Astrocyte (in vitro differentiated cells and primary cell): ENCODE measurements around the gene LRPPRC. TPM values are rescaled to one million over a fixed set of nuclear protein-coding genes. Genes with fewer than 3 reads are reported as not detected.
"Not testable (repeated sequence)": the region's sequence is repeated elsewhere in the genome, so short reads cannot be mapped to it uniquely, and the experiment has no call there.

Experiments
- DNase-seq: peaks from one replicate; pipeline ENCODE4 v3.0.0-alpha.2; 2010; ENCODE audit warnings: low read depth
- FAIRE-seq: peaks from 2 replicates; lab custom pipeline; 2011; peaks lifted over from hg19 to GRCh38; lab: Jason Lieb, UNC
- H2AFZ ChIP-seq: 2 replicates; pipeline ENCODE4 v1.6.0; 2012; ENCODE audit warnings: low read depth, low read length, inconsistent platforms
- H3K27ac ChIP-seq: 2 replicates; pipeline ENCODE4 v1.5.1; 2011; ENCODE audit warnings: low read depth, low read length, inconsistent platforms
- H3K27me3 ChIP-seq: 2 replicates; pipeline ENCODE4 v1.6.0; 2011; ENCODE audit warnings: low read length, inconsistent platforms; ENCODE audit not compliant: insufficient read depth
- H3K36me3 ChIP-seq: 2 replicates; pipeline ENCODE4 v1.5.1; 2011; ENCODE audit warnings: low read length, inconsistent platforms; ENCODE audit not compliant: insufficient read depth
- H3K4me1 ChIP-seq: 2 replicates; pipeline ENCODE4 v1.5.1; 2011; ENCODE audit warnings: low read length, inconsistent platforms; ENCODE audit not compliant: insufficient read depth
- H3K4me2 ChIP-seq: 2 replicates; pipeline ENCODE4 v1.6.0; 2012; ENCODE audit warnings: low read length, inconsistent platforms
- H3K4me3 ChIP-seq: 2 replicates; pipeline ENCODE4 v1.5.1; 2011; ENCODE audit warnings: low read depth, mild to moderate bottlenecking, low read length, inconsistent platforms; ENCODE audit not compliant: insufficient read depth
- H3K79me2 ChIP-seq: 2 replicates; pipeline ENCODE4 v1.6.0; 2012; ENCODE audit warnings: mild to moderate bottlenecking, low read length, inconsistent platforms; ENCODE audit not compliant: insufficient read depth
- H3K9ac ChIP-seq: 2 replicates; pipeline ENCODE4 v1.6.0; 2012; ENCODE audit warnings: mild to moderate bottlenecking, low read length, inconsistent platforms
- H3K9me3 ChIP-seq: 2 replicates; pipeline ENCODE4 v1.5.1; 2012; ENCODE audit warnings: low read depth, mild to moderate bottlenecking, low read length, inconsistent platforms; ENCODE audit not compliant: insufficient read depth
- H4K20me1 ChIP-seq: 2 replicates; pipeline ENCODE4 v1.6.0; 2012; ENCODE audit warnings: low read length, inconsistent platforms; ENCODE audit not compliant: insufficient read depth
- H3K27ac Mint-ChIP-seq: one replicate; pipeline ENCODE4 v1.8.0; 2021; ENCODE audit warnings: mild to moderate bottlenecking, mixed read lengths; ENCODE audit not compliant: unreplicated experiment
- H3K27me3 Mint-ChIP-seq: one replicate; pipeline ENCODE4 v1.8.0; 2021; ENCODE audit warnings: low read depth, mixed read lengths; ENCODE audit not compliant: unreplicated experiment
- H3K36me3 Mint-ChIP-seq: one replicate; pipeline ENCODE4 v1.8.0; 2021; ENCODE audit warnings: low read depth, mixed read lengths; ENCODE audit not compliant: unreplicated experiment
- H3K4me1 Mint-ChIP-seq: one replicate; pipeline ENCODE4 v1.8.0; 2021; ENCODE audit warnings: low read depth, mixed read lengths; ENCODE audit not compliant: unreplicated experiment
- H3K4me3 Mint-ChIP-seq: one replicate; pipeline ENCODE4 v1.8.0; 2021; ENCODE audit warnings: mild to moderate bottlenecking, moderate library complexity, mixed read lengths; ENCODE audit not compliant: unreplicated experiment
- H3K9me3 Mint-ChIP-seq: one replicate; pipeline ENCODE4 v1.8.0; 2021; ENCODE audit warnings: mild to moderate bottlenecking, mixed read lengths; ENCODE audit not compliant: unreplicated experiment
- EZH2 ChIP-seq: IDR thresholded peaks from 2 replicates; pipeline ENCODE4 v1.6.1; 2012; ENCODE audit warnings: mild to moderate bottlenecking, low read length, inconsistent platforms; ENCODE audit not compliant: insufficient read depth
- total RNA-seq: library from RNA; stranded (reverse); gene quantifications from 2 replicates; pipeline ENCODE4 v1.2.1, GENCODE V29; 2021
- TF ChIP-seq, protein P1 (sequence below): IDR thresholded peaks from 2 replicates; pipeline ENCODE4 v1.5.1; 2011; ENCODE audit warnings: low read depth, mild to moderate bottlenecking, inconsistent platforms, low read length, moderate library complexity; ENCODE audit not compliant: insufficient read depth

LRPPRC gene
- total RNA-seq, 1 donor from 2014 or later: 94.9 TPM

DNA sequence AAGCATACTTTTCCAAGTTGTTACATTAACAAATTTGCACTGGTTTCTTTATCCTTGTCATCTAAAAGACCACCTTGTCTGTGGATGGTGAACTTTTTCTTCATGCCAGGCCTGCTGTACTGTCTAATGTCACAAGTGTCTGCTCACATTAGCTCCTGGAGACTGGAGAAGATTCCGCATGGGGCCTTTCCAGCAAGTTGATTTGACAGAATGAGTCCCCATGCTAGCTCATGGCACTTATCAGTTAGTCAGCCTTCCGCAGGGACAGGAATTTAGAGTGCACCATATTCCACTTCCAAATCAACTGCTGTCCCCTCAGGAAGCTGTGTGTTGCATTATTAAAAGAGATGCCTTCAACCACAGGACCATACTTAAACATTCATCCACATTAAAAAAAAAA is 41.4 kb upstream of the LRPPRC start:
- H3K4me1 ChIP-seq: no peaks in the 10 kb centered on the region
- H3K36me3 ChIP-seq: no peaks in the 10 kb centered on the region
- H2AFZ ChIP-seq: no peak overlapping the region
- H3K36me3 Mint-ChIP-seq: no peaks in the 10 kb centered on the region
- FAIRE-seq (no peak), DNase-seq (no peak)
- H3K9me3 ChIP-seq: no peaks in the 10 kb centered on the region
- no peak overlapping the region for H3K27ac Mint-ChIP-seq
- no peak overlapping the region for H3K4me2 ChIP-seq
- no peaks in the 10 kb centered on the region for H3K9me3 Mint-ChIP-seq
- no peak overlapping the region for H3K4me3 ChIP-seq
- H3K9ac ChIP-seq: no peak overlapping the region
- TF ChIP-seq, protein P1, sequence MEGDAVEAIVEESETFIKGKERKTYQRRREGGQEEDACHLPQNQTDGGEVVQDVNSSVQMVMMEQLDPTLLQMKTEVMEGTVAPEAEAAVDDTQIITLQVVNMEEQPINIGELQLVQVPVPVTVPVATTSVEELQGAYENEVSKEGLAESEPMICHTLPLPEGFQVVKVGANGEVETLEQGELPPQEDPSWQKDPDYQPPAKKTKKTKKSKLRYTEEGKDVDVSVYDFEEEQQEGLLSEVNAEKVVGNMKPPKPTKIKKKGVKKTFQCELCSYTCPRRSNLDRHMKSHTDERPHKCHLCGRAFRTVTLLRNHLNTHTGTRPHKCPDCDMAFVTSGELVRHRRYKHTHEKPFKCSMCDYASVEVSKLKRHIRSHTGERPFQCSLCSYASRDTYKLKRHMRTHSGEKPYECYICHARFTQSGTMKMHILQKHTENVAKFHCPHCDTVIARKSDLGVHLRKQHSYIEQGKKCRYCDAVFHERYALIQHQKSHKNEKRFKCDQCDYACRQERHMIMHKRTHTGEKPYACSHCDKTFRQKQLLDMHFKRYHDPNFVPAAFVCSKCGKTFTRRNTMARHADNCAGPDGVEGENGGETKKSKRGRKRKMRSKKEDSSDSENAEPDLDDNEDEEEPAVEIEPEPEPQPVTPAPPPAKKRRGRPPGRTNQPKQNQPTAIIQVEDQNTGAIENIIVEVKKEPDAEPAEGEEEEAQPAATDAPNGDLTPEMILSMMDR: no peak
- TF ChIP-seq EZH2: no peak
- H3K4me3 Mint-ChIP-seq: no peak overlapping the region
- peaks cover 5% of the 10 kb centered on the region for H3K27me3 Mint-ChIP-seq
- no peaks in the 10 kb centered on the region for H3K4me1 Mint-ChIP-seq
- no peaks in the 10 kb centered on the region for H4K20me1 ChIP-seq
- H3K27me3 ChIP-seq: peaks cover 5% of the 10 kb centered on the region
- H3K79me2 ChIP-seq: no peaks in the 10 kb centered on the region
- no peak overlapping the region for H3K27ac ChIP-seq

DNA sequence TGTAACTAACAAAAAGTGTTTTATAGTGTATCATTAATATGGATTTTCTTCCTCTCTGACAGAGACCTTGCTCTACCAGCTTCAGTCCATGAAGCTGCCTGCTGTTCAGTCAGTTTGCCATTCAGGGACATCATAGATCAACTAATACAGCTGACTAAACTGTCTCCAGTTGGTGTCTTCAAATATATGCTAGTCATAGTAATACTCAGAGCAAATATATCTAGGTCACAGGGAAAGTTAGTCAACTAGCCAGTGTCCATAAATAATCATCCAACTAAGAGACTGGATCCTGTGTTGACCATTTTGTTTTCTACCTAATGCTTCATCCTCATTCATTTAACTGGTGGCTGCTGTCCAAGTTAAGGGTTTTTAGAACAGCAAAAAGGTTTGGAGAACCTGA is 38.2 kb upstream of the LRPPRC start:
- Histone ChIP-seq H3K4me2 (no peak overlapping the region), H2AFZ (no peak overlapping the region), H3K36me3 (no peaks in the 10 kb centered on the region), H3K4me1 (no peaks in the 10 kb centered on the region), H4K20me1 (no peaks in the 10 kb centered on the region), H3K9me3 (no peaks in the 10 kb centered on the region), H3K27ac (no peak overlapping the region), H3K4me3 (no peak overlapping the region), H3K27me3 (peaks cover 8% of the 10 kb centered on the region), H3K79me2 (no peaks in the 10 kb centered on the region), H3K9ac (no peak overlapping the region)
- Mint-ChIP-seq H3K27me3 (peaks cover 1% of the 10 kb centered on the region), H3K4me1 (no peaks in the 10 kb centered on the region), H3K36me3 (no peaks in the 10 kb centered on the region), H3K9me3 (no peaks in the 10 kb centered on the region), H3K4me3 (no peak overlapping the region), H3K27ac (no peak overlapping the region)
- DNase-seq: no peak
- no peak for FAIRE-seq
- TF ChIP-seq, protein P1: no peak
- TF ChIP-seq EZH2: no peak

DNA sequence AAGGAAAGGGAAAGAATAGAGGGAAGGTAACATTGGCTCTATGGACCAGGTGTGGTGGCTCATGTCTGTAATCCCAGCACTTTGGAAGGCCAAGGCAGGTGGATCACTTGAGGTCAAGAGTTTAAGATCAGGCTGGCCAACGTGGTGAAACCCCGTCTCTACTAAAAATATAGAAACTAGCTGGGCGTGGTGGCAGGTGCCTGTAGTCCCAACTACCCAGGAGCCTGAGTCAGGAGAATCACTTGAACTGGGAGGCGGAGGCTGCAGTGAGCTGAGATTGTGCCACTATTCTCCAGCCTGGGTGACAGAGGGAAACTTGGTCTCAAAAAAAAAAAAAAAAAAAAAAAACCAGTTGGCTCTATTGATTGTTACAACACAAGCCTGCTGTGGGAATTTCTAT is 31.3 kb upstream of the LRPPRC start:
- not testable (repeated sequence) for H3K9me3 Mint-ChIP-seq, H3K4me2 ChIP-seq, FAIRE-seq, H3K27ac Mint-ChIP-seq, H3K27me3 Mint-ChIP-seq, H3K4me1 Mint-ChIP-seq, H3K9ac ChIP-seq, H3K27ac ChIP-seq, H3K36me3 ChIP-seq, H3K27me3 ChIP-seq, H3K4me1 ChIP-seq, H3K9me3 ChIP-seq, DNase-seq, H3K79me2 ChIP-seq, H4K20me1 ChIP-seq, H3K4me3 Mint-ChIP-seq, H2AFZ ChIP-seq, H3K36me3 Mint-ChIP-seq, H3K4me3 ChIP-seq
